SH-SY5Y (cell line): ENCODE data around the gene FLRT1.

Experiments used
- GATA2 ChIP-seq: IDR thresholded peaks from 2 replicates; pipeline ENCODE4 v1.6.1; 2011; ENCODE audit warnings: mild to moderate bottlenecking, low read depth, low read length
- GATA3 ChIP-seq: IDR thresholded peaks from 2 replicates; pipeline ENCODE4 v1.6.1; 2011; ENCODE audit warnings: low read depth, mild to moderate bottlenecking, low read length, moderate library complexity

FLRT1 gene

DNA sequence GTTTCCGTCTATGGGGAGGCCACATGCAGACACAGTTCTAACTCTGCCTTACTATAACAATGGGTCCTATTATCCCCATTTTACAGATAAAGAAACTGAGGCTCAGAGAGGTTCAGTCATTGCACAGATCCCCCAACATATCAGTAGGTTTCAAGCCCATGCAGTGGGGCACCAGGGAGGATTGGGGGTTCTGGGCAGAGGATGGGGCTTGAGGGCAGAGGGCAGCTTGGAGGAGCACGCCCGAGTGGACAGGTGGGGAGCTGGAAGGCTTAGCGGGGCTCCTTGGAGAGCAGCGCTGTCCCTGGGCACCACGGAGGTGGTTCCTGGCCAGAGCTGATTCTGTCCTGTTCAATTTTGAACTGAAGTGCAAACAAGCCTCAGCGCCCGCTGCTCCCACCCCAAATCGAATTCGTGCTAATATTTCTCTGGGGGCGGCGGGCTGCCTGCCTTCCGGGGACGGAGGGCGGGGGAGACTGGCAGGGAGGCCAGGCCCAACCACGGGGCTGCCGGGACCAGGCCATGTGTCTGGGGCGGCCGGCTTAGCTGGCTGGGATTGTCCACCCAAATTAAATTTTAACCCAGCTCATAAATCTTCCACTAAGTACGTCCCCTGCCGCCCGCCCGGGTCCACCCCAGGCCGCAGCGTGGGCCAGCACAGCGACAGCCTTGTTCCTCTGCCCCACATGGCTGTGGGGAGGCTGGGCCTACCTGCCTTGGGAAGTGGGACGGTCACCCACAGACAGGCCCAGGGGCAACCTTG lies 49.4 kb downstream of the FLRT1 start:
- TF ChIP-seq GATA2 (no peak; the same call in 1 of the 2 replicates), GATA3 (no peak)
